DOHH2 (cell line): Measurements from ENCODE around the gene CLCNKA.

ENCODE experiments used
- H3F3A ChIP-seq: fragments of 200-600 bp; sonication (generic), shearing (Covaris generic); 2 replicates; pipeline ENCODE4 v1.6.0; 2016; ENCODE audit warnings: antibody characterized with exemption, mild to moderate bottlenecking; ENCODE audit not compliant: control insufficient read depth, insufficient read depth
- H3K27ac ChIP-seq: fragments of 200-600 bp; sonication (generic); 2 replicates; pipeline ENCODE4 v1.5.1; 2014; ENCODE audit warnings: low read depth, mild to moderate bottlenecking, low read length, moderate library complexity
- H3K27me3 ChIP-seq: fragments of 200-600 bp; sonication (generic); 2 replicates; pipeline ENCODE4 v1.6.1; 2014; ENCODE audit warnings: mild to moderate bottlenecking, low read length, mixed read lengths; ENCODE audit not compliant: control insufficient read depth
- H3K36me3 ChIP-seq: fragments of 200-600 bp; sonication (generic); 2 replicates; pipeline ENCODE4 v1.6.1; 2014; ENCODE audit warnings: mild to moderate bottlenecking, low read length, moderate library complexity, mixed read lengths; ENCODE audit not compliant: control insufficient read depth
- H3K4me1 ChIP-seq: fragments of 200-600 bp; sonication (generic); 2 replicates; pipeline ENCODE4 v1.6.1; 2014; ENCODE audit warnings: mild to moderate bottlenecking, low read length, mixed read lengths; ENCODE audit not compliant: control insufficient read depth
- H3K4me2 ChIP-seq: fragments of 200-600 bp; sonication (generic); 2 replicates; pipeline ENCODE4 v1.6.0; 2014; ENCODE audit warnings: mild to moderate bottlenecking, low read length, moderate library complexity
- H3K4me3 ChIP-seq: fragments of 200-600 bp; sonication (generic); 2 replicates; pipeline ENCODE4 v1.5.1; 2014; ENCODE audit warnings: mild to moderate bottlenecking, low read length, mixed read lengths
- H3K79me2 ChIP-seq: fragments of 200-600 bp; sonication (generic); 2 replicates; pipeline ENCODE4 v1.6.1; 2014; ENCODE audit warnings: mild to moderate bottlenecking, low read length, mixed read lengths; ENCODE audit not compliant: control insufficient read depth
- H3K9me2 ChIP-seq: fragments of 200-600 bp; sonication (generic); replicated peaks from 2 replicates; pipeline ENCODE4 v1.6.1; 2014; ENCODE audit warnings: mild to moderate bottlenecking, low read length, mixed read lengths; ENCODE audit not compliant: control insufficient read depth
- H3K9me3 ChIP-seq: fragments of 200-600 bp; sonication (generic); 2 replicates; pipeline ENCODE4 v1.6.1; 2014; ENCODE audit warnings: antibody characterized with exemption, low read length, mixed read lengths; ENCODE audit not compliant: control insufficient read depth, insufficient read depth
- H4K20me1 ChIP-seq: fragments of 200-600 bp; sonication (generic); 2 replicates; pipeline ENCODE4 v1.6.0; 2014; ENCODE audit warnings: low read depth, mild to moderate bottlenecking, antibody characterized with exemption, low read length, moderate library complexity; ENCODE audit not compliant: control insufficient read depth, insufficient read depth
- EZH2phosphoT487 ChIP-seq: fragments of 200-600 bp; sonication (generic); IDR thresholded peaks from 2 replicates; pipeline ENCODE4 v1.6.1; 2017; ENCODE audit warnings: borderline replicate concordance, mild to moderate bottlenecking, antibody characterized with exemption, low read length, moderate library complexity, mixed read lengths
- TF ChIP-seq, protein P1 (sequence below): fragments of 200-600 bp; sonication (generic); IDR thresholded peaks from one replicate; pipeline ENCODE4 v1.5.1; 2014; ENCODE audit warnings: antibody characterized with exemption, mild to moderate bottlenecking, low read depth, low read length; ENCODE audit not compliant: poor library complexity, severe bottlenecking

The CLCNKA gene

DNA sequence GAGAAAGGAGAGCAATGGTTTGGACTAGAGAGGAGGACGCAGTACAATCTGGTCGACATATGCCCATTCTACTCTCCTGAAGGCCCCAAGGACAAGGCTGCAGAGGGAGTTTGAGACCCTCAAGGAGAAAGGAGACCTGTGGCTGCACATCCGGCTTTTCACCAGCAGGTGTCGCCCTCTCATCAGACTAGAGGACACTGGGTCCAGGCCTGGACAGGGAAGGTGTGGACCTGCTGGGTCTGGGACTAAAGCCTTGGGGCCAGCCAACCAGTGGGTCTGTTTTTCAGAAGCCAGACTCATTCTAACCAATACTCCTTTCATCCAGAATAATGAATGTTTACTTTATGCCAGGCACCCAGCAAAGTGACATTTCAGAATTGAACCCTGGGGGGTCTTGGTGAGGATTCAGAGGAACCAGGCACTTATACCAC is 12.8 kb upstream of the CLCNKA start:
- Histone ChIP-seq H3K4me3 (no peak overlapping the region), H3F3A (no peaks in the 10 kb centered on the region), H3K27ac (no peak overlapping the region), H4K20me1 (no peaks in the 10 kb centered on the region), H3K27me3 (peaks cover 24% of the 10 kb centered on the region), H3K4me1 (peaks cover 47% of the 10 kb centered on the region), H3K4me2 (no peak overlapping the region), H3K9me3 (no peaks in the 10 kb centered on the region), H3K36me3 (no peaks in the 10 kb centered on the region), H3K9me2 (no peaks in the 10 kb centered on the region), H3K79me2 (no peaks in the 10 kb centered on the region)
- TF ChIP-seq, protein P1, sequence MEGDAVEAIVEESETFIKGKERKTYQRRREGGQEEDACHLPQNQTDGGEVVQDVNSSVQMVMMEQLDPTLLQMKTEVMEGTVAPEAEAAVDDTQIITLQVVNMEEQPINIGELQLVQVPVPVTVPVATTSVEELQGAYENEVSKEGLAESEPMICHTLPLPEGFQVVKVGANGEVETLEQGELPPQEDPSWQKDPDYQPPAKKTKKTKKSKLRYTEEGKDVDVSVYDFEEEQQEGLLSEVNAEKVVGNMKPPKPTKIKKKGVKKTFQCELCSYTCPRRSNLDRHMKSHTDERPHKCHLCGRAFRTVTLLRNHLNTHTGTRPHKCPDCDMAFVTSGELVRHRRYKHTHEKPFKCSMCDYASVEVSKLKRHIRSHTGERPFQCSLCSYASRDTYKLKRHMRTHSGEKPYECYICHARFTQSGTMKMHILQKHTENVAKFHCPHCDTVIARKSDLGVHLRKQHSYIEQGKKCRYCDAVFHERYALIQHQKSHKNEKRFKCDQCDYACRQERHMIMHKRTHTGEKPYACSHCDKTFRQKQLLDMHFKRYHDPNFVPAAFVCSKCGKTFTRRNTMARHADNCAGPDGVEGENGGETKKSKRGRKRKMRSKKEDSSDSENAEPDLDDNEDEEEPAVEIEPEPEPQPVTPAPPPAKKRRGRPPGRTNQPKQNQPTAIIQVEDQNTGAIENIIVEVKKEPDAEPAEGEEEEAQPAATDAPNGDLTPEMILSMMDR: peak; percentile 99
- TF ChIP-seq EZH2phosphoT487: no peak

DNA sequence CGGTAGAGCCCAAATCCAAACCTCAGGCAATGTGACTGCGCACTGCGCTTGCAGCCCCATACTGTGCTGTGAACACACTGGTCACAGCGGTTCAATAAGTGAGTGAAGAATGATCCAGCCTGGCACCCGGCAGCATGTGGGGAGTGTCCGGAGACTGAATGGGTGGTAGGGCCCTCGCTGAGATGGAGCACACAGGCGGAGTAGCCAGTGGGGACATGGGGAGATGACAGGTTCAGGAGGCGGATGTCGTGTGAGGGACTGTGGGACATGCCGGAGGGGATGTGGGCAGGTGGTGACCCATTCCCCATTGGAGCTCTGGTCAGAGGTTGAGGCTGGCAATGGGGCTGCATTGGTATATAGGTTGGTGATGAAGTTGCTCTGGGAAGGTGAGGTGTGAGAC is 12.2 kb upstream of the CLCNKA start:
- peaks cover 51% of the 10 kb centered on the region for H3K4me1 ChIP-seq
- H3K9me3 ChIP-seq: no peaks in the 10 kb centered on the region
- no peak overlapping the region for H3K4me2 ChIP-seq
- H3K79me2 ChIP-seq: no peaks in the 10 kb centered on the region
- H3F3A ChIP-seq: no peaks in the 10 kb centered on the region
- H3K27ac ChIP-seq: no peak overlapping the region
- H3K4me3 ChIP-seq: no peak overlapping the region
- H3K9me2 ChIP-seq: no peaks in the 10 kb centered on the region
- H3K36me3 ChIP-seq: no peaks in the 10 kb centered on the region
- H4K20me1 ChIP-seq: no peaks in the 10 kb centered on the region
- TF ChIP-seq EZH2phosphoT487: no peak
- TF ChIP-seq, protein P1: no peak
- H3K27me3 ChIP-seq: peaks cover 27% of the 10 kb centered on the region

DNA sequence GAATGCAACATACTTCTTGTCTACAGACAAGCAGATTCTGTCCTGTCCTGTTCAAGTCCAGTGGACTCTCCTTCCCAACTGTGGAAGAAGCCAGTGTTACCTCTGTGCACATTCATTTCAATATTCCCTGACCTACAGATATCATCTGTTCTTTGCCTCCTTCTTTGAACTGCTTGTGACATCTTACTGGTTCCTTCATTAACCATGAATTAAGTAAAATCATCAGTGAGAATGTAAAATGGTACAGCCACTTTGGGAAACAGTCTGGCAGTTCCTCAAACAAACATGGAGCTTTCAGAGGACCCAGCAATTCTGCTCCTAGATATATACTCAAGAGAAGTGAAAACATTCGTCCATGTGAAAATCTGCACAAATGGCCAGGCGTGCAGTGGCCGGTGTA is 11.0 kb upstream of the CLCNKA start:
- Histone ChIP-seq H3K79me2 (no peaks in the 10 kb centered on the region), H3K9me2 (no peaks in the 10 kb centered on the region), H3K27me3 (peaks cover 22% of the 10 kb centered on the region), H3K27ac (no peak overlapping the region), H4K20me1 (no peaks in the 10 kb centered on the region), H3K36me3 (no peaks in the 10 kb centered on the region), H3K4me3 (no peak overlapping the region), H3K4me2 (no peak overlapping the region), H3K4me1 (peaks cover 46% of the 10 kb centered on the region), H3K9me3 (no peaks in the 10 kb centered on the region), H3F3A (no peaks in the 10 kb centered on the region)
- TF ChIP-seq, protein P1: no peak
- no peak for TF ChIP-seq EZH2phosphoT487
